Measurements from ENCODE around the gene STPG4. TPM values are rescaled to one million over a fixed set of nuclear protein-coding genes. Genes with fewer than 3 reads are reported as not detected.

STPG4 gene
- total RNA-seq, 3 donors from 2014 or later (not counting 1 experiment from before 2014, with no cell fraction given): 0.21 to 0.65 TPM; not detected in 1

- Mint-ChIP-seq H3K4me1 (peaks cover 10 to 24% of the 10 kb centered on the region in 2 donors), H3K9me3 (no peaks in the 10 kb centered on the region), H3K4me3 (no peak overlapping the region), H3K36me3 (peaks cover 8% of the 10 kb centered on the region), H3K27ac (no peak overlapping the region), H3K27me3 (ENCODE audit: low read depth in 2 of 2) (peaks cover 3 to 13% of the 10 kb centered on the region in 2 donors)
- H3K36me3 ChIP-seq (ENCODE audit: control insufficient read depth, insufficient read depth, low read length): peaks cover 37% of the 10 kb centered on the region
- peaks cover 33% of the 10 kb centered on the region for H3K4me1 ChIP-seq (ENCODE audit: control insufficient read depth, insufficient read depth, low read length)
- no peaks in the 10 kb centered on the region for H3K27me3 ChIP-seq (ENCODE audit: control insufficient read depth, insufficient read depth, low read length)
- ATAC-seq (no peak), DNase-seq (no peak)
- WGBS (ENCODE audit: insufficient coverage): 94% methylated on average over 4 of the region's 4 CpGs
- H3K4me3 ChIP-seq (ENCODE audit: low read length): no peak overlapping the region
- intact Hi-C loops (cut with micrococcal nuclease): no loop called here
- TF ChIP-seq CTCF (IDR thresholded peaks at IDR 0.05): no peak
- H3K9me3 ChIP-seq (ENCODE audit: control insufficient read depth, insufficient read depth, low read length): no peaks in the 10 kb centered on the region
- no peak overlapping the region for H3K27ac ChIP-seq (ENCODE audit: low read length)
These were observed 89.2 kb downstream of the STPG4 start for GRCh38 chr2:47065771-47066380.

- Histone ChIP-seq H3K27ac (ENCODE audit: low read length) (no peak overlapping the region), H3K9me3 (ENCODE audit: control insufficient read depth, insufficient read depth, low read length) (no peaks in the 10 kb centered on the region)
- H3K36me3 Mint-ChIP-seq: peaks cover 8% of the 10 kb centered on the region
These were observed 89.8 kb downstream of the STPG4 start for GRCh38 chr2:47065343-47065742.

GRCh38 chr2:47064106-47064505 lies 91.0 kb downstream of the STPG4 start:
- no peak for DNase-seq
- Mint-ChIP-seq H3K27me3 (ENCODE audit: low read depth in 2 of 2) (peaks cover 3 to 13% of the 10 kb centered on the region in 2 donors), H3K4me1 (peaks cover 10 to 16% of the 10 kb centered on the region in 2 donors), H3K36me3 (peaks cover 8% of the 10 kb centered on the region), H3K4me3 (no peak overlapping the region), H3K27ac (no peak overlapping the region), H3K9me3 (no peaks in the 10 kb centered on the region)
- H3K4me3 ChIP-seq (ENCODE audit: low read length): no peak overlapping the region
- ATAC-seq: no peak
- H3K27ac ChIP-seq (ENCODE audit: low read length): no peak overlapping the region
- no peaks in the 10 kb centered on the region for H3K9me3 ChIP-seq (ENCODE audit: control insufficient read depth, insufficient read depth, low read length)
- H3K27me3 ChIP-seq (ENCODE audit: control insufficient read depth, insufficient read depth, low read length): no peaks in the 10 kb centered on the region
- peaks cover 15% of the 10 kb centered on the region for H3K4me1 ChIP-seq (ENCODE audit: control insufficient read depth, insufficient read depth, low read length)
- WGBS (ENCODE audit: insufficient coverage): 95% methylated on average over 5 of the region's 5 CpGs
- TF ChIP-seq CTCF (IDR thresholded peaks at IDR 0.05): no peak
- intact Hi-C loops (cut with micrococcal nuclease): no loop called here
- H3K36me3 ChIP-seq (ENCODE audit: control insufficient read depth, insufficient read depth, low read length): peaks cover 43% of the 10 kb centered on the region

More at GRCh38 chr2:47065343-47065742, 89.8 kb downstream of the STPG4 start:
- TF ChIP-seq CTCF (IDR thresholded peaks at IDR 0.05): no peak
- ATAC-seq: no peak
- H3K4me3 ChIP-seq (ENCODE audit: low read length): no peak overlapping the region
- no peak for DNase-seq
- peaks cover 10 to 19% of the 10 kb centered on the region in 2 donors for H3K4me1 Mint-ChIP-seq
- no peak overlapping the region for H3K27ac Mint-ChIP-seq
- 88% methylated on average over 2 of the region's 3 CpGs for WGBS (ENCODE audit: insufficient coverage)
- peaks cover 42% of the 10 kb centered on the region for H3K36me3 ChIP-seq (ENCODE audit: control insufficient read depth, insufficient read depth, low read length)
- H3K4me3 Mint-ChIP-seq: no peak overlapping the region
- H3K27me3 ChIP-seq (ENCODE audit: control insufficient read depth, insufficient read depth, low read length): no peaks in the 10 kb centered on the region
- peaks cover 28% of the 10 kb centered on the region for H3K4me1 ChIP-seq (ENCODE audit: control insufficient read depth, insufficient read depth, low read length)
- H3K9me3 Mint-ChIP-seq: no peaks in the 10 kb centered on the region
- intact Hi-C loops (cut with micrococcal nuclease): no loop called here
- peaks cover 3 to 13% of the 10 kb centered on the region in 2 donors for H3K27me3 Mint-ChIP-seq (ENCODE audit: low read depth in 2 of 2)

GRCh38 chr2:47063538-47063930 lies 91.6 kb downstream of the STPG4 start:
- intact Hi-C loops (cut with micrococcal nuclease): no loop called here
- Mint-ChIP-seq H3K9me3 (no peaks in the 10 kb centered on the region), H3K4me3 (no peak overlapping the region), H3K27me3 (ENCODE audit: low read depth in 2 of 2) (peaks cover 3 to 12% of the 10 kb centered on the region in 2 donors), H3K4me1 (peaks cover 10 to 11% of the 10 kb centered on the region in 2 donors), H3K27ac (no peak overlapping the region), H3K36me3 (peaks cover 8% of the 10 kb centered on the region)
- Histone ChIP-seq H3K4me3 (ENCODE audit: low read length) (no peak overlapping the region), H3K4me1 (ENCODE audit: control insufficient read depth, insufficient read depth, low read length) (peaks cover 14% of the 10 kb centered on the region), H3K36me3 (ENCODE audit: control insufficient read depth, insufficient read depth, low read length) (peaks cover 40% of the 10 kb centered on the region), H3K27ac (ENCODE audit: low read length) (no peak overlapping the region), H3K9me3 (ENCODE audit: control insufficient read depth, insufficient read depth, low read length) (no peaks in the 10 kb centered on the region), H3K27me3 (ENCODE audit: control insufficient read depth, insufficient read depth, low read length) (no peaks in the 10 kb centered on the region)
- no peak for TF ChIP-seq CTCF (IDR thresholded peaks at IDR 0.05)
- ATAC-seq: no peak
- DNase-seq: no peak
- 68% methylated on average over 4 of the region's 4 CpGs for WGBS (ENCODE audit: insufficient coverage)
